Measurements from ENCODE around the gene TMEM255A.

- TF ChIP-seq CTCF (IDR thresholded peaks at IDR 0.05), result no peak
- no peak for TF ChIP-seq POLR2A (IDR thresholded peaks at IDR 0.05)
Measured at GRCh38 chrX:120308558-120308957, 2.7 kb downstream of the TMEM255A start.
